Sigmoid colon (tissue), 7 donors: ENCODE measurements around the gene ZSWIM8. TPM values are rescaled to one million over a fixed set of nuclear protein-coding genes. Genes with fewer than 3 reads are reported as not detected.
"Not testable (repeated sequence)": the region's sequence is repeated elsewhere in the genome, so short reads cannot be mapped to it uniquely, and the experiment has no call there.

Experiments
- DNase-seq: peaks from one replicate; pipeline ENCODE4 v3.0.0-alpha.2; 2019
- H3K27ac ChIP-seq, 4 donors: fragments of 200-600 bp; sonication (generic); one replicate each; pipeline ENCODE4 v1.5.1; 2016 to 2019; ENCODE audit warnings: mild to moderate bottlenecking in 1 of 4
- H3K27me3 ChIP-seq, 3 donors: fragments of 200-600 bp; sonication (generic); one replicate each; pipeline ENCODE4 v1.5.1; 2019; ENCODE audit warnings: mild to moderate bottlenecking in 1 of 3
- H3K36me3 ChIP-seq, 4 donors: fragments of 200-600 bp; sonication (generic); one replicate each; pipeline ENCODE4 v1.5.1; 2016 to 2019
- H3K4me1 ChIP-seq, 4 donors: fragments of 200-600 bp; sonication (generic); one replicate each; pipeline ENCODE4 v1.5.1; 2017 to 2019
- H3K4me3 ChIP-seq, 4 donors: fragments of 200-600 bp; sonication (generic); one replicate each; pipeline ENCODE4 v1.5.1; 2017 to 2019; ENCODE audit warnings: mild to moderate bottlenecking in 2 of 4, moderate library complexity in 1 of 4
- H3K9me3 ChIP-seq, 4 donors: fragments of 200-600 bp in 3 of 4; sonication (generic) in 3 of 4; one replicate each; pipeline versions ENCODE4 v1.5.1 to v1.6.1; 2013 to 2019
- CTCF ChIP-seq, 4 experiments: fragments of 450-650 bp in 3 of 4; fragments of 200-600 bp in 1 of 4; IDR thresholded peaks; one replicate each; pipeline ENCODE4 v1.5.1; 2016 to 2019; ENCODE audit warnings: antibody characterized with exemption in 4 of 4, mild to moderate bottlenecking in 3 of 4, moderate library complexity in 2 of 4
- EP300 ChIP-seq, 4 donors: sonication (generic); formaldehyde crosslinking; IDR thresholded peaks; one replicate each; pipeline ENCODE4 v1.6.1; 2017; ENCODE audit warnings: antibody characterized with exemption in 4 of 4
- POLR2A ChIP-seq, 2 donors: fragments of 450-650 bp; IDR thresholded peaks; one replicate each; pipeline ENCODE4 v1.6.1; 2016; ENCODE audit warnings: antibody characterized with exemption in 2 of 2, mild to moderate bottlenecking in 2 of 2, moderate library complexity in 2 of 2
- POLR2AphosphoS5 ChIP-seq, 4 donors: sonication (generic); formaldehyde crosslinking; IDR thresholded peaks; one replicate each; pipeline ENCODE4 v1.6.1; 2017; ENCODE audit warnings: antibody characterized with exemption in 4 of 4
- WGBS, 2 donors: extraction: QIAGEN DNeasy Blood & Tissue Kit; methylation state at CpG; one replicate each; pipeline ENCODE4 v1.1.7; 2013; 5-methylcytosine and 5-hydroxymethylcytosine counted together
- intact Hi-C: fragments of 100-400 bp; cut with DNase I; formaldehyde crosslinking; loops from one replicate; pipeline ENCODE4 v1.15.1; 2023
- polyA plus RNA-seq, 3 donors: library from polyadenylated mRNA; stranded (reverse); fragments of 200-250 nt; gene quantifications; one replicate each; pipeline ENCODE4 v1.2.3, GENCODE V29; 2013
- total RNA-seq, 4 donors: library from RNA; depleted of rRNA; stranded (reverse); fragments of >200 nt; gene quantifications; one replicate each; pipeline ENCODE4 v1.1.0, GENCODE V29; 2016
- donor health status: healthy with polysubstance abuse.
- donor health status: Bipolar disorder and iron deficiency.
- donor health status: healthy.

ZSWIM8 gene
- total and polyA plus RNA-seq, 7 donors = 34.8 to 138 (median 61.8) TPM

- TF ChIP-seq POLR2A (IDR thresholded peaks at IDR 0.05) (no peak), POLR2AphosphoS5 (IDR thresholded peaks at IDR 0.05) (no peak), CTCF (IDR thresholded peaks at IDR 0.05) (no peak), EP300 (IDR thresholded peaks at IDR 0.05) (no peak)
- WGBS, 2 donors = 95% methylated on average over 22 of the region's 22 CpGs
- Histone ChIP-seq H3K4me3 (no peak overlapping the region), H3K27ac (no peak overlapping the region), H3K36me3 (peaks cover 60 to 74% (median 71%) of the 10 kb centered on the region in 4 donors), H3K27me3 (no peaks in the 10 kb centered on the region), H3K9me3 (no peaks in the 10 kb centered on the region), H3K4me1 (peaks cover 0 to 26% (median 24%) of the 10 kb centered on the region in 4 donors)
- DNase-seq = no peak
- intact Hi-C loops = no loop called here
These were observed 5.7 kb downstream of the ZSWIM8 start for GRCh38 chr10:73790886-73791625.

- WGBS, 2 donors = 94 to 96% methylated on average over 26 of the region's 26 CpGs
These were observed 6.5 kb downstream of the ZSWIM8 start for GRCh38 chr10:73791871-73792400.

GRCh38 chr10:73793456-73793855 is 8.1 kb downstream of the ZSWIM8 start:
- no peak overlapping the region for H3K27ac ChIP-seq
- H3K4me1 ChIP-seq = peaks cover 0 to 4% (median under 1%) of the 10 kb centered on the region in 4 donors
- H3K4me3 ChIP-seq = no peak overlapping the region
- DNase-seq = no peak
- H3K9me3 ChIP-seq = no peaks in the 10 kb centered on the region
- 93 to 94% methylated on average over 5 of the region's 5 CpGs for WGBS, 2 donors
- no peaks in the 10 kb centered on the region for H3K27me3 ChIP-seq
- peaks cover 64 to 98% (median 90%) of the 10 kb centered on the region in 4 donors for H3K36me3 ChIP-seq
- intact Hi-C loops = no loop called here
- TF ChIP-seq CTCF (IDR thresholded peaks at IDR 0.05) = no peak
- no peak for TF ChIP-seq EP300 (IDR thresholded peaks at IDR 0.05)
- no peak for TF ChIP-seq POLR2A (IDR thresholded peaks at IDR 0.05)
- no peak for TF ChIP-seq POLR2AphosphoS5 (IDR thresholded peaks at IDR 0.05)

More at GRCh38 chr10:73791871-73792400, 6.5 kb downstream of the ZSWIM8 start:
- no peaks in the 10 kb centered on the region for H3K27me3 ChIP-seq
- H3K4me3 ChIP-seq = no peak overlapping the region
- no peak overlapping the region for H3K27ac ChIP-seq
- H3K4me1 ChIP-seq = peaks cover 0 to 19% (median 16%) of the 10 kb centered on the region in 4 donors
- no peak for DNase-seq
- TF ChIP-seq POLR2AphosphoS5 (IDR thresholded peaks at IDR 0.05) = no peak
- TF ChIP-seq CTCF (IDR thresholded peaks at IDR 0.05) = no peak
- TF ChIP-seq POLR2A (IDR thresholded peaks at IDR 0.05) = no peak
- TF ChIP-seq EP300 (IDR thresholded peaks at IDR 0.05) = no peak
- H3K9me3 ChIP-seq = no peaks in the 10 kb centered on the region
- peaks cover 60 to 83% (median 78%) of the 10 kb centered on the region in 4 donors for H3K36me3 ChIP-seq
- intact Hi-C loops = no loop called here

GRCh38 chr10:73795491-73795890 is 10.1 kb downstream of the ZSWIM8 start:
- WGBS, 2 donors = 95 to 96% methylated on average over 10 of the region's 10 CpGs
- intact Hi-C loops = not testable (repeated sequence)

GRCh38 chr10:73796035-73796434 is 10.6 kb downstream of the ZSWIM8 start:
- H3K9me3 ChIP-seq, H3K4me3 ChIP-seq, intact Hi-C loops, H3K27me3 ChIP-seq, H3K4me1 ChIP-seq, H3K27ac ChIP-seq, DNase-seq: not testable (repeated sequence)
- WGBS, 2 donors = 96 to 97% methylated on average over 8 of the region's 8 CpGs
- H3K36me3 ChIP-seq = peaks cover 51 to 100% (median 86%) of the 10 kb centered on the region in 4 donors

More at GRCh38 chr10:73795491-73795890, 10.1 kb downstream of the ZSWIM8 start:
- not testable (repeated sequence) for H3K4me3 ChIP-seq, H3K27me3 ChIP-seq, H3K9me3 ChIP-seq, H3K27ac ChIP-seq, DNase-seq, H3K4me1 ChIP-seq
- H3K36me3 ChIP-seq = peaks cover 53 to 100% (median 86%) of the 10 kb centered on the region in 4 donors
